Activated CD8-positive, alpha-beta T cell treated with anti-CD3 and anti-CD28 coated beads for 36 hours (primary cell): ENCODE measurements around the gene EFNA4. TPM values are rescaled to one million over a fixed set of nuclear protein-coding genes. Genes with fewer than 3 reads are reported as not detected.

Experiments
- ATAC-seq: fragments of 200-7000 bp; cut with Tn5 transposase; one replicate; pipeline ENCODE4 v1.10.0; 2021; ENCODE audit warnings: mild to moderate bottlenecking, moderate library complexity
- CTCF ChIA-PET: fragments of 350-600 bp; sonication (Branson Sonifier 250); formaldehyde crosslinking; loops from one replicate; lab custom pipeline; 2021; ENCODE audit warnings: antibody characterized with exemption; lab: Charles Lee
- POLR2A ChIA-PET: fragments of 350-600 bp; sonication (Branson Sonifier 250); formaldehyde crosslinking; loops from one replicate; lab custom pipeline; 2021; ENCODE audit warnings: antibody characterized with exemption; lab: Charles Lee
- DNase-seq: peaks from one replicate; pipeline ENCODE4 v3.0.0-alpha.2; 2020
- H3K27ac Mint-ChIP-seq: one replicate; pipeline ENCODE4 v1.8.0; 2021; ENCODE audit warnings: mild to moderate bottlenecking, mixed read lengths
- H3K27me3 Mint-ChIP-seq: one replicate; pipeline ENCODE4 v1.8.0; 2021; ENCODE audit warnings: mixed read lengths
- H3K36me3 Mint-ChIP-seq: one replicate; pipeline ENCODE4 v1.8.0; 2021; ENCODE audit warnings: low read depth, mixed read lengths
- H3K4me1 Mint-ChIP-seq: one replicate; pipeline ENCODE4 v1.8.0; 2021; ENCODE audit warnings: low read depth, mixed read lengths
- H3K4me3 Mint-ChIP-seq: one replicate; pipeline ENCODE4 v1.8.0; 2021; ENCODE audit warnings: mild to moderate bottlenecking, moderate library complexity, mixed read lengths
- H3K9me3 Mint-ChIP-seq: one replicate; pipeline ENCODE4 v1.8.0; 2021; ENCODE audit warnings: mixed read lengths
- CTCF ChIP-seq: fragments of 200-600 bp; IDR thresholded peaks from one replicate; pipeline ENCODE4 v1.8.0; 2022; ENCODE audit warnings: antibody characterized with exemption, mild to moderate bottlenecking
- intact Hi-C: fragments of 100-400 bp; cut with micrococcal nuclease; formaldehyde crosslinking; loops from one replicate; pipeline ENCODE4 v1.10.0; 2022
- total RNA-seq, 2 experiments: library from RNA; stranded (reverse); gene quantifications; one replicate each; pipeline ENCODE4 v1.2.3, GENCODE V29; 2021

The EFNA4 gene
- total RNA-seq, 2 experiments from 2014 or later = 7.1 to 7.8 TPM

GRCh38 chr1:155061381-155062150 lies 2.0 kb upstream of the EFNA4 start:
- peak; percentile 98 for TF ChIP-seq CTCF
- peak; percentile 98 for DNase-seq
- Mint-ChIP-seq H3K36me3 (peaks cover 19% of the 10 kb centered on the region), H3K27ac (no peak overlapping the region), H3K9me3 (no peaks in the 10 kb centered on the region), H3K27me3 (no peaks in the 10 kb centered on the region), H3K4me3 (no peak overlapping the region), H3K4me1 (peaks cover 32% of the 10 kb centered on the region)
- intact Hi-C loops = loop anchor here (2.0 to 5.0 kb wide), 2 partner anchors 23 to 89 kb away; partner anchors contain the start of genes CKS1B and SHC1
- ChIA-PET POLR2A (interaction anchor here (0.6 to 1.9 kb wide), 10 partner anchors 10 to 189 kb away, joined by 3 to 12 read pairs (median 4); partner anchors contain the start of gene ADAM15), CTCF (interaction anchor here (0.5 to 23.5 kb wide), 32 partner anchors 14 to 515 kb away, joined by 3 to 278 read pairs (median 4); partner anchors contain the start of genes ADAM15, EFNA3, FLAD1 and KRTCAP2)
- ATAC-seq = peak; percentile 71

DNA sequence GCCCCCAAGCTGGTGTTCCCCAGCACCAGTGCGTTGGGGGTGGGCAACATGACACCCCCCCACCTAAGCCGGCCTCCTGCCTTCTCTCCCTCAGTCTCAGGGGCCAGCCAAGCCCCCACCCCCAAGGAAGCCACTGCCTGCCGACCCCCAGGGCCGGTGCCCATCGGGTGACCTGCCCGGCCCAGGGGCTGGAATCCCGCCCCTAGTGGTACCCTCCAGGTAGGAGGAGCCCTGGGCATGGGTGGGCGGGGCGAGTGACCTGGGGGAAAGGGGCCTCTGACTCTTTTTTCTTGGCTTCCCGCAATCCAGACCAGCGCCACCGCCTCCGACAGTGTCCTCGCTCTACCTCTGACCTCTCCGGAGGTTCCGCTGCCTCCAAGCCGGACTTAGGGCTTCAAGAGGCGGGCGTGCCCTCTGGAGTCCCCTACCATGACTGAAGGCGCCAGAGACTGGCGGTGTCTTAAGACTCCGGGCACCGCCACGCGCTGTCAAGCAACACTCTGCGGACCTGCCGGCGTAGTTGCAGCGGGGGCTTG lies 1.3 kb upstream of the EFNA4 start:
- Mint-ChIP-seq H3K36me3 (peaks cover 19% of the 10 kb centered on the region), H3K27ac (no peak overlapping the region), H3K4me3 (peak overlapping the region; percentile 77), H3K4me1 (peaks cover 32% of the 10 kb centered on the region), H3K9me3 (no peaks in the 10 kb centered on the region), H3K27me3 (no peaks in the 10 kb centered on the region)
- intact Hi-C loops = loop anchor here (2.0 to 5.0 kb wide), 2 partner anchors 23 to 90 kb away; partner anchors contain the start of genes CKS1B and SHC1
- ChIA-PET POLR2A (interaction anchor here (0.6 to 1.9 kb wide), 11 partner anchors 11 to 131 kb away, joined by 3 to 12 read pairs (median 3); partner anchors contain the start of genes ADAM15 and PMVK), CTCF (interaction anchor here (0.5 to 23.5 kb wide), 30 partner anchors 13 to 288 kb away, joined by 3 to 278 read pairs (median 5); partner anchors contain the start of genes ADAM15, EFNA3, FLAD1 and KRTCAP2)
- ATAC-seq = no peak
- no peak for DNase-seq
- no peak for TF ChIP-seq CTCF

GRCh38 chr1:155062702-155063411 lies 683 bp upstream of the EFNA4 start:
- H3K27me3 Mint-ChIP-seq = no peaks in the 10 kb centered on the region
- ChIA-PET CTCF (interaction anchor here (0.7 to 23.5 kb wide), 11 partner anchors 13 to 289 kb away, joined by 3 to 278 read pairs (median 8); partner anchors contain the start of genes ADAM15 and EFNA3), POLR2A (interaction anchor here (0.7 to 2.5 kb wide), 7 partner anchors 11 to 130 kb away, joined by 3 to 7 read pairs (median 3); partner anchors contain the start of genes ADAM15, KRTCAP2 and PMVK)
- peak overlapping the region; percentile 77 for H3K4me3 Mint-ChIP-seq
- ATAC-seq (peak; percentile 60), DNase-seq (peak; percentile 91)
- H3K9me3 Mint-ChIP-seq = no peaks in the 10 kb centered on the region
- peak; percentile 100 for TF ChIP-seq CTCF
- no peak overlapping the region for H3K27ac Mint-ChIP-seq
- peaks cover 32% of the 10 kb centered on the region for H3K4me1 Mint-ChIP-seq
- H3K36me3 Mint-ChIP-seq = peaks cover 14% of the 10 kb centered on the region
- intact Hi-C loops = loop anchor here (2.0 to 5.0 kb wide), 2 partner anchors 22 to 91 kb away; partner anchors contain the start of genes CKS1B and SHC1

- ChIA-PET CTCF (interaction anchor here (1.2 to 23.5 kb wide), 9 partner anchors 11 to 142 kb away, joined by 3 to 278 read pairs (median 5); partner anchors contain the start of genes ADAM15, EFNA3 and KRTCAP2), POLR2A (interaction anchor here (0.9 to 2.5 kb wide), 7 partner anchors 11 to 179 kb away, joined by 3 to 11 read pairs (median 5); partner anchors contain the start of genes ADAM15, EFNA3 and KRTCAP2)
- Mint-ChIP-seq H3K27ac (peak overlapping the region; percentile 39), H3K4me1 (peaks cover 32% of the 10 kb centered on the region), H3K4me3 (peak overlapping the region; percentile 77), H3K9me3 (no peaks in the 10 kb centered on the region), H3K27me3 (no peaks in the 10 kb centered on the region), H3K36me3 (peaks cover 12% of the 10 kb centered on the region)
- no peak for TF ChIP-seq CTCF
- peak; percentile 61 for DNase-seq
- intact Hi-C loops = loop anchor here (5.0 kb wide), 1 partner anchor 92 kb away; the partner anchor contains the start of genes CKS1B and SHC1
- ATAC-seq = peak; percentile 40
These were observed 731 bp downstream of the EFNA4 start for GRCh38 chr1:155064111-155064831.
